H1 (cell line): Measurements from ENCODE around the gene ZNF516. TPM values are rescaled to one million over a fixed set of nuclear protein-coding genes. Genes with fewer than 3 reads are reported as not detected.

Source experiments
- BACH1 ChIP-seq: IDR thresholded peaks from 2 replicates; pipeline ENCODE4 v1.6.1; 2012; ENCODE audit warnings: low read length, improper control_type of control experiment
- CBX5 ChIP-seq: fragments of 300-800, 300-1000 bp; sonication (generic); IDR thresholded peaks from 2 replicates; pipeline ENCODE4 v1.7.1; 2016; ENCODE audit warnings: antibody characterized with exemption, low read length, low read depth
- CHD1 ChIP-seq: IDR thresholded peaks from 2 replicates; pipeline ENCODE4 v1.6.1; 2012; ENCODE audit warnings: low read depth, low read length, improper control_type of control experiment
- HDAC2 ChIP-seq, 2 experiments: fragments of 300-600 bp in 1 of 2; sonication (generic) in 1 of 2; IDR thresholded peaks; 2 replicates each; pipeline ENCODE4 v1.6.1; 2011 to 2012; ENCODE audit warnings: low read depth in 2 of 2, low read length in 2 of 2, mild to moderate bottlenecking in 2 of 2, moderate library complexity in 2 of 2, borderline replicate concordance in 1 of 2, inconsistent platforms in 1 of 2
- JUND ChIP-seq: IDR thresholded peaks from 2 replicates; pipeline ENCODE4 v1.6.1; 2011; ENCODE audit warnings: mild to moderate bottlenecking, improper control_type of control experiment, low read length
- SP1 ChIP-seq: IDR thresholded peaks from 2 replicates; pipeline ENCODE4 v1.6.1; 2011; ENCODE audit warnings: low read depth, low read length
- polyA plus RNA-seq, 7 experiments: library from polyadenylated mRNA; depleted of rRNA in 3 of 7; stranded (reverse) in 5 of 7; unstranded in 2 of 7; fragments of >200 nt in 5 of 7; fragments of 200-250 nt in 2 of 7; gene quantifications; 1 replicate in 5 of 7; 2 replicates in 1 of 7; 4 replicates in 1 of 7; pipeline versions ENCODE4 v1.2.1 to v1.2.3, GENCODE V29; 2011 to 2013; ENCODE audit warnings: missing spikeins in 2 of 7, mixed read lengths in 2 of 7
- total RNA-seq: library from RNA; stranded (reverse); fragmentation: NEBNext Ultra II Directional; extraction: Animal tissue kit (Norgen Biotek cat#: 25700); gene quantifications from 2 replicates; pipeline ENCODE4 v1.2.1, GENCODE V29; 2021
- TF ChIP-seq, protein P1 (sequence below): fragments of 300-600 bp; sonication (generic); IDR thresholded peaks from 2 replicates; pipeline ENCODE4 v1.7.1; 2012; ENCODE audit warnings: low read length, moderate library complexity, mild to moderate bottlenecking, inconsistent platforms; ENCODE audit not compliant: insufficient replicate concordance
- TF ChIP-seq, protein P2 (sequence below): IDR thresholded peaks from 2 replicates; pipeline ENCODE4 v1.6.1; 2012; ENCODE audit warnings: inconsistent platforms

Gene ZNF516
- total and polyA plus RNA-seq, 2 of the 8 experiments (the other 6 are each of a cell fraction or from before 2014, with no cell fraction given) = 7.3 to 17.0 TPM

DNA sequence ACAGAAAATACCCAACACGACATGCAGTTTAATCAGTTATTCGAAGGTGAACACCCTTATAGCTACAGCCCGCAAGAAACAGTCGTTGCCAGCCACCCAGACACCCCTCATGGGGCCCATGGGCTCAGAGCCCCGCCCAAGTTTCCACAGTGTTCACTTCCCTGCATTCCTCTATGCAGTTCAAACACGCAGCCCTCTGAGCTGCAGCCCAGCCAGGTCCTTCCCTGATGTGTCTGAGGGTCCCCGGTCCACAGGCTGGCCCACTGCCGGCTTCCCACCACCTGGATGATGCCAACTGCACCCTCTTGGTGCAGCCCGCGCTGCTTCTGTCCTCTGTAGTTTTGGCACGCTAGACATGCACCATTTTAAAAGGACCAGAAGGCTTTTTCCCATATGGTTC, 87.4 kb downstream of the ZNF516 start (continued):
- TF ChIP-seq CHD1 (no peak), CBX5 (no peak), HDAC2 (IDR thresholded peaks at IDR 0.05; ENCODE audit: borderline replicate concordance in 1 of 2, low read depth in 2 of 2, low read length in 2 of 2) (no peak), JUND (no peak), BACH1 (no peak), SP1 (no peak)
- TF ChIP-seq, protein P1, sequence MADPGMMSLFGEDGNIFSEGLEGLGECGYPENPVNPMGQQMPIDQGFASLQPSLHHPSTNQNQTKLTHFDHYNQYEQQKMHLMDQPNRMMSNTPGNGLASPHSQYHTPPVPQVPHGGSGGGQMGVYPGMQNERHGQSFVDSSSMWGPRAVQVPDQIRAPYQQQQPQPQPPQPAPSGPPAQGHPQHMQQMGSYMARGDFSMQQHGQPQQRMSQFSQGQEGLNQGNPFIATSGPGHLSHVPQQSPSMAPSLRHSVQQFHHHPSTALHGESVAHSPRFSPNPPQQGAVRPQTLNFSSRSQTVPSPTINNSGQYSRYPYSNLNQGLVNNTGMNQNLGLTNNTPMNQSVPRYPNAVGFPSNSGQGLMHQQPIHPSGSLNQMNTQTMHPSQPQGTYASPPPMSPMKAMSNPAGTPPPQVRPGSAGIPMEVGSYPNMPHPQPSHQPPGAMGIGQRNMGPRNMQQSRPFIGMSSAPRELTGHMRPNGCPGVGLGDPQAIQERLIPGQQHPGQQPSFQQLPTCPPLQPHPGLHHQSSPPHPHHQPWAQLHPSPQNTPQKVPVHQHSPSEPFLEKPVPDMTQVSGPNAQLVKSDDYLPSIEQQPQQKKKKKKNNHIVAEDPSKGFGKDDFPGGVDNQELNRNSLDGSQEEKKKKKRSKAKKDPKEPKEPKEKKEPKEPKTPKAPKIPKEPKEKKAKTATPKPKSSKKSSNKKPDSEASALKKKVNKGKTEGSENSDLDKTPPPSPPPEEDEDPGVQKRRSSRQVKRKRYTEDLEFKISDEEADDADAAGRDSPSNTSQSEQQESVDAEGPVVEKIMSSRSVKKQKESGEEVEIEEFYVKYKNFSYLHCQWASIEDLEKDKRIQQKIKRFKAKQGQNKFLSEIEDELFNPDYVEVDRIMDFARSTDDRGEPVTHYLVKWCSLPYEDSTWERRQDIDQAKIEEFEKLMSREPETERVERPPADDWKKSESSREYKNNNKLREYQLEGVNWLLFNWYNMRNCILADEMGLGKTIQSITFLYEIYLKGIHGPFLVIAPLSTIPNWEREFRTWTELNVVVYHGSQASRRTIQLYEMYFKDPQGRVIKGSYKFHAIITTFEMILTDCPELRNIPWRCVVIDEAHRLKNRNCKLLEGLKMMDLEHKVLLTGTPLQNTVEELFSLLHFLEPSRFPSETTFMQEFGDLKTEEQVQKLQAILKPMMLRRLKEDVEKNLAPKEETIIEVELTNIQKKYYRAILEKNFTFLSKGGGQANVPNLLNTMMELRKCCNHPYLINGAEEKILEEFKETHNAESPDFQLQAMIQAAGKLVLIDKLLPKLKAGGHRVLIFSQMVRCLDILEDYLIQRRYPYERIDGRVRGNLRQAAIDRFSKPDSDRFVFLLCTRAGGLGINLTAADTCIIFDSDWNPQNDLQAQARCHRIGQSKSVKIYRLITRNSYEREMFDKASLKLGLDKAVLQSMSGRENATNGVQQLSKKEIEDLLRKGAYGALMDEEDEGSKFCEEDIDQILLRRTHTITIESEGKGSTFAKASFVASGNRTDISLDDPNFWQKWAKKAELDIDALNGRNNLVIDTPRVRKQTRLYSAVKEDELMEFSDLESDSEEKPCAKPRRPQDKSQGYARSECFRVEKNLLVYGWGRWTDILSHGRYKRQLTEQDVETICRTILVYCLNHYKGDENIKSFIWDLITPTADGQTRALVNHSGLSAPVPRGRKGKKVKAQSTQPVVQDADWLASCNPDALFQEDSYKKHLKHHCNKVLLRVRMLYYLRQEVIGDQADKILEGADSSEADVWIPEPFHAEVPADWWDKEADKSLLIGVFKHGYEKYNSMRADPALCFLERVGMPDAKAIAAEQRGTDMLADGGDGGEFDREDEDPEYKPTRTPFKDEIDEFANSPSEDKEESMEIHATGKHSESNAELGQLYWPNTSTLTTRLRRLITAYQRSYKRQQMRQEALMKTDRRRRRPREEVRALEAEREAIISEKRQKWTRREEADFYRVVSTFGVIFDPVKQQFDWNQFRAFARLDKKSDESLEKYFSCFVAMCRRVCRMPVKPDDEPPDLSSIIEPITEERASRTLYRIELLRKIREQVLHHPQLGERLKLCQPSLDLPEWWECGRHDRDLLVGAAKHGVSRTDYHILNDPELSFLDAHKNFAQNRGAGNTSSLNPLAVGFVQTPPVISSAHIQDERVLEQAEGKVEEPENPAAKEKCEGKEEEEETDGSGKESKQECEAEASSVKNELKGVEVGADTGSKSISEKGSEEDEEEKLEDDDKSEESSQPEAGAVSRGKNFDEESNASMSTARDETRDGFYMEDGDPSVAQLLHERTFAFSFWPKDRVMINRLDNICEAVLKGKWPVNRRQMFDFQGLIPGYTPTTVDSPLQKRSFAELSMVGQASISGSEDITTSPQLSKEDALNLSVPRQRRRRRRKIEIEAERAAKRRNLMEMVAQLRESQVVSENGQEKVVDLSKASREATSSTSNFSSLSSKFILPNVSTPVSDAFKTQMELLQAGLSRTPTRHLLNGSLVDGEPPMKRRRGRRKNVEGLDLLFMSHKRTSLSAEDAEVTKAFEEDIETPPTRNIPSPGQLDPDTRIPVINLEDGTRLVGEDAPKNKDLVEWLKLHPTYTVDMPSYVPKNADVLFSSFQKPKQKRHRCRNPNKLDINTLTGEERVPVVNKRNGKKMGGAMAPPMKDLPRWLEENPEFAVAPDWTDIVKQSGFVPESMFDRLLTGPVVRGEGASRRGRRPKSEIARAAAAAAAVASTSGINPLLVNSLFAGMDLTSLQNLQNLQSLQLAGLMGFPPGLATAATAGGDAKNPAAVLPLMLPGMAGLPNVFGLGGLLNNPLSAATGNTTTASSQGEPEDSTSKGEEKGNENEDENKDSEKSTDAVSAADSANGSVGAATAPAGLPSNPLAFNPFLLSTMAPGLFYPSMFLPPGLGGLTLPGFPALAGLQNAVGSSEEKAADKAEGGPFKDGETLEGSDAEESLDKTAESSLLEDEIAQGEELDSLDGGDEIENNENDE = no peak
- TF ChIP-seq, protein P2, sequence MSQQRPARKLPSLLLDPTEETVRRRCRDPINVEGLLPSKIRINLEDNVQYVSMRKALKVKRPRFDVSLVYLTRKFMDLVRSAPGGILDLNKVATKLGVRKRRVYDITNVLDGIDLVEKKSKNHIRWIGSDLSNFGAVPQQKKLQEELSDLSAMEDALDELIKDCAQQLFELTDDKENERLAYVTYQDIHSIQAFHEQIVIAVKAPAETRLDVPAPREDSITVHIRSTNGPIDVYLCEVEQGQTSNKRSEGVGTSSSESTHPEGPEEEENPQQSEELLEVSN = no peak
